H9 (cell line): ENCODE results near the gene FGF16. TPM values are rescaled to one million over a fixed set of nuclear protein-coding genes. Genes with fewer than 3 reads are reported as not detected.

Experiments used
- DNase-seq: peaks from one replicate; pipeline ENCODE4 v3.0.0-alpha.2; 2017
- H2AFZ ChIP-seq: one replicate; pipeline ENCODE4 v1.6.1; 2013; ENCODE audit warnings: mild to moderate bottlenecking, low read length, control low read depth, moderate library complexity
- H2AK5ac ChIP-seq: 2 replicates; pipeline ENCODE4 v1.6.1; 2013; ENCODE audit warnings: low read length, control low read depth, mixed read lengths; ENCODE audit not compliant: insufficient read length
- H2BK120ac ChIP-seq: one replicate; pipeline ENCODE4 v1.6.1; 2013; ENCODE audit warnings: low read depth, mild to moderate bottlenecking, low read length, control low read depth, inconsistent platforms; ENCODE audit not compliant: poor library complexity, severe bottlenecking
- H2BK12ac ChIP-seq: 2 replicates; pipeline ENCODE4 v1.6.1; 2013; ENCODE audit warnings: low read length, control low read depth, mixed read lengths, low read depth; ENCODE audit not compliant: insufficient read length
- H2BK15ac ChIP-seq: 2 replicates; pipeline ENCODE4 v1.6.1; 2013; ENCODE audit warnings: low read depth, low read length, control low read depth
- H2BK20ac ChIP-seq: one replicate; pipeline ENCODE4 v1.6.1; 2013; ENCODE audit warnings: low read depth, mild to moderate bottlenecking, low read length, control low read depth, inconsistent platforms; ENCODE audit not compliant: poor library complexity, severe bottlenecking
- H2BK5ac ChIP-seq: 2 replicates; pipeline ENCODE4 v1.6.1; 2013; ENCODE audit warnings: low read length, control low read depth, mixed read lengths; ENCODE audit not compliant: insufficient read length
- H3K14ac ChIP-seq: 2 replicates; pipeline ENCODE4 v1.6.1; 2013; ENCODE audit warnings: low read length, control low read depth; ENCODE audit not compliant: insufficient read depth
- H3K18ac ChIP-seq: 2 replicates; pipeline ENCODE4 v1.6.1; 2013; ENCODE audit warnings: low read depth, mild to moderate bottlenecking, mixed read lengths, low read length, control low read depth; ENCODE audit not compliant: insufficient read length
- H3K23ac ChIP-seq: 2 replicates; pipeline ENCODE4 v1.6.1; 2013; ENCODE audit warnings: low read length, control low read depth, mixed read lengths, low read depth; ENCODE audit not compliant: insufficient read length
- H3K23me2 ChIP-seq: 2 replicates; pipeline ENCODE4 v1.6.1; 2013; ENCODE audit warnings: low read depth, mild to moderate bottlenecking, mixed read lengths, low read length, control low read depth; ENCODE audit not compliant: insufficient read length, poor library complexity, severe bottlenecking
- H3K27ac ChIP-seq: 2 replicates; pipeline ENCODE4 v1.5.1; 2013; ENCODE audit warnings: low read length, control low read depth, mixed read lengths, low read depth; ENCODE audit not compliant: insufficient read length
- H3K27me3 ChIP-seq: 2 replicates; pipeline ENCODE4 v1.6.1; 2013; ENCODE audit warnings: low read length, control low read depth, inconsistent platforms; ENCODE audit not compliant: insufficient read depth
- H3K4ac ChIP-seq: 2 replicates; pipeline ENCODE4 v1.6.1; 2013; ENCODE audit warnings: low read depth, mild to moderate bottlenecking, control low read depth, inconsistent platforms, low read length, moderate library complexity
- H3K4me1 ChIP-seq: 2 replicates; pipeline ENCODE4 v1.6.1; 2013; ENCODE audit warnings: low read length, control low read depth, inconsistent platforms; ENCODE audit not compliant: insufficient read depth
- H3K4me2 ChIP-seq: 2 replicates; pipeline ENCODE4 v1.6.1; 2013; ENCODE audit warnings: low read length, control low read depth, mixed read lengths; ENCODE audit not compliant: insufficient read length, insufficient read depth
- H3K56ac ChIP-seq: 2 replicates; pipeline ENCODE4 v1.6.1; 2013; ENCODE audit warnings: low read depth, mild to moderate bottlenecking, mixed read lengths, low read length, control low read depth; ENCODE audit not compliant: insufficient read length
- H3K79me1 ChIP-seq: 2 replicates; pipeline ENCODE4 v1.6.1; 2013; ENCODE audit warnings: low read depth, mild to moderate bottlenecking, moderate library complexity, low read length, control low read depth, inconsistent platforms; ENCODE audit not compliant: insufficient read depth, poor library complexity, severe bottlenecking
- H3K79me2 ChIP-seq: 2 replicates; pipeline ENCODE4 v1.6.1; 2013; ENCODE audit warnings: low read length, control low read depth, inconsistent platforms; ENCODE audit not compliant: insufficient read depth
- H3K9ac ChIP-seq: 2 replicates; pipeline ENCODE4 v1.6.1; 2013; ENCODE audit warnings: low read length, control low read depth, mixed read lengths; ENCODE audit not compliant: insufficient read length; ENCODE audit errors: extremely low read depth
- H3K9me3 ChIP-seq: one replicate; pipeline ENCODE4 v1.6.1; 2013; ENCODE audit warnings: low read depth, low read length, inconsistent platforms; ENCODE audit not compliant: control insufficient read depth
- H3T11ph ChIP-seq: one replicate; pipeline ENCODE4 v1.6.1; 2013; ENCODE audit warnings: mild to moderate bottlenecking, low read length, control low read depth, inconsistent platforms
- H4K20me1 ChIP-seq: one replicate; pipeline ENCODE4 v1.6.1; 2013; ENCODE audit not compliant: control insufficient read depth, insufficient read length, insufficient read depth
- H4K5ac ChIP-seq: 2 replicates; pipeline ENCODE4 v1.6.1; 2013; ENCODE audit warnings: low read depth, mild to moderate bottlenecking, mixed read lengths, low read length, control low read depth; ENCODE audit not compliant: insufficient read length
- H4K8ac ChIP-seq: replicated peaks from 2 replicates; pipeline ENCODE4 v1.6.1; 2013; ENCODE audit warnings: low read length, control low read depth, mixed read lengths, low read depth; ENCODE audit not compliant: insufficient read length
- H4K91ac ChIP-seq: 2 replicates; pipeline ENCODE4 v1.6.1; 2013; ENCODE audit warnings: low read depth, mild to moderate bottlenecking, moderate library complexity, mixed read lengths, low read length, control low read depth; ENCODE audit not compliant: insufficient read length
- H3K27ac Mint-ChIP-seq, 3 experiments: 2 replicates in 2 of 3; 3 replicates in 1 of 3; pipeline ENCODE4 v1.8.0; 2020 to 2021; ENCODE audit warnings: mixed read lengths in 3 of 3, mild to moderate bottlenecking in 1 of 3, moderate library complexity in 1 of 3
- H3K27me3 Mint-ChIP-seq: 2 replicates; pipeline ENCODE4 v1.8.0; 2021; ENCODE audit warnings: low read depth, mild to moderate bottlenecking, moderate library complexity, mixed read lengths
- H3K36me3 Mint-ChIP-seq, 3 experiments: 2 replicates in 2 of 3; 3 replicates in 1 of 3; pipeline ENCODE4 v1.8.0; 2020 to 2021; ENCODE audit warnings: low read depth in 3 of 3, mixed read lengths in 3 of 3; ENCODE audit not compliant: insufficient read depth in 1 of 3
- H3K4me1 Mint-ChIP-seq, 2 experiments: 2 replicates each; pipeline ENCODE4 v1.8.0; 2020; ENCODE audit warnings: mixed read lengths in 2 of 2
- H3K4me3 Mint-ChIP-seq, 2 experiments: 2 replicates in 1 of 2; 3 replicates in 1 of 2; pipeline ENCODE4 v1.8.0; 2020 to 2021; ENCODE audit warnings: mild to moderate bottlenecking in 2 of 2, mixed read lengths in 2 of 2, moderate library complexity in 1 of 2
- H3K9me3 Mint-ChIP-seq, 2 experiments: 2 replicates in 1 of 2; 3 replicates in 1 of 2; pipeline ENCODE4 v1.8.0; 2020; ENCODE audit warnings: mild to moderate bottlenecking in 2 of 2, mixed read lengths in 2 of 2, moderate library complexity in 1 of 2
- CTCF ChIP-seq: fragments of 200-600 bp; sonication (generic); conservative IDR thresholded peaks from 3 replicates; pipeline ENCODE4 v1.8.0; 2021; ENCODE audit warnings: antibody characterized with exemption, mild to moderate bottlenecking
- WGBS: extraction: QIAGEN DNeasy Blood & Tissue Kit; methylation state at CpG from one replicate; pipeline ENCODE4 v1.1.7; 2013; ENCODE audit warnings: missing lambda C conversion rate, low lambda C conversion rate, mixed read lengths; ENCODE audit not compliant: insufficient read length; ENCODE audit errors: extremely low coverage; 5-methylcytosine and 5-hydroxymethylcytosine counted together
- total RNA-seq: library from RNA; stranded (reverse); gene quantifications from 2 replicates; pipeline ENCODE4 v1.2.1, GENCODE V29; 2021

Gene FGF16
- total RNA-seq, 1 experiment from 2014 or later: 2.8 TPM

- peak overlapping the region; percentile 46 for H3K4me2 ChIP-seq
- H4K5ac ChIP-seq: no peak overlapping the region
- H3K27me3 Mint-ChIP-seq: peaks cover 20% of the 10 kb centered on the region
These were observed 722 bp downstream of the FGF16 start for GRCh38 chrX:77447653-77448569.

More at GRCh38 chrX:77447653-77448569, 722 bp downstream of the FGF16 start:
- H2AK5ac ChIP-seq: no peak overlapping the region
- no peak overlapping the region for H2BK12ac ChIP-seq
- H3T11ph ChIP-seq: no peak overlapping the region
- Mint-ChIP-seq H3K4me1 (peaks cover 0 to 8% of the 10 kb centered on the region in 2 experiments; a peak in 3 of 4 replicates), H3K27ac (no peak overlapping the region), H3K36me3 (peaks cover 0 to 10% (median 0%) of the 10 kb centered on the region in 3 experiments; a peak in 4 of 7 replicates), H3K9me3 (peaks cover 65 to 70% of the 10 kb centered on the region in 2 experiments), H3K4me3 (peak overlapping the region; percentile 68 to 71)
- H3K79me1 ChIP-seq: no peaks in the 10 kb centered on the region
- H3K27ac ChIP-seq: no peak overlapping the region
- peaks cover 15% of the 10 kb centered on the region for H3K23me2 ChIP-seq
- H2BK15ac ChIP-seq: no peak overlapping the region
- no peak overlapping the region for H4K8ac ChIP-seq
- WGBS: no CpG with 5 or more reads among the region's 73 CpGs
- no peak overlapping the region for H2BK120ac ChIP-seq
- TF ChIP-seq CTCF: no peak
- H3K9ac ChIP-seq: no peak overlapping the region
- no peak overlapping the region for H3K18ac ChIP-seq
- H3K4me1 ChIP-seq: no peaks in the 10 kb centered on the region
- H2BK5ac ChIP-seq: no peak overlapping the region
- no peak overlapping the region for H3K56ac ChIP-seq
- H3K9me3 ChIP-seq: no peaks in the 10 kb centered on the region
- DNase-seq: peak; percentile 32
- no peaks in the 10 kb centered on the region for H3K27me3 ChIP-seq
- H3K4ac ChIP-seq: no peak overlapping the region
- no peak overlapping the region for H4K91ac ChIP-seq
- H2AFZ ChIP-seq: no peak overlapping the region
- peak overlapping the region; percentile 67 for H3K14ac ChIP-seq
- H2BK20ac ChIP-seq: no peak overlapping the region
- no peak overlapping the region for H3K23ac ChIP-seq
- no peaks in the 10 kb centered on the region for H3K79me2 ChIP-seq
- H4K20me1 ChIP-seq: no peaks in the 10 kb centered on the region
